HG02943 (cell line): ENCODE data around the gene TAF5L.
A peak's percentile ranks its signal among the peaks of the same experiment; 100 is the strongest.

Source experiments
- ATAC-seq: cut with Tn5 transposase; IDR thresholded peaks from one replicate; pipeline ENCODE4 v1.9.1; 2021; ENCODE audit warnings: mild to moderate bottlenecking, low read depth, moderate library complexity; ENCODE audit not compliant: unreplicated experiment

The TAF5L gene

GRCh38 chr1:229625915-229626831, at the start of gene TAF5L, which contains the start of gene URB2:
TAF5L (minus strand) TSS chr1:229626122; CDS start chr1:229614482, 11,640 bp downstream.
URB2 (plus strand) TSS chr1:229626247; CDS start chr1:229627634, 1,387 bp downstream.
- peak; percentile 79 for ATAC-seq

GRCh38 chr1:229675396-229675795, 49.5 kb upstream of the TAF5L start:
- ATAC-seq = no peak

- ATAC-seq = no peak
These were observed 48.1 kb upstream of the TAF5L start for GRCh38 chr1:229674042-229674441.

GRCh38 chr1:229672246-229672645, 46.3 kb upstream of the TAF5L start:
- ATAC-seq = no peak

- ATAC-seq = no peak
These were observed 45.4 kb upstream of the TAF5L start for GRCh38 chr1:229671310-229671709.

- ATAC-seq = no peak
These were observed 43.4 kb upstream of the TAF5L start for GRCh38 chr1:229669333-229669732.

GRCh38 chr1:229666585-229666984, 40.7 kb upstream of the TAF5L start:
- no peak for ATAC-seq

- no peak for ATAC-seq
These were observed 40.1 kb upstream of the TAF5L start for GRCh38 chr1:229665912-229666558.

GRCh38 chr1:229664133-229664689, 38.3 kb upstream of the TAF5L start:
- ATAC-seq = no peak

- no peak for ATAC-seq
These were observed 36.0 kb upstream of the TAF5L start for GRCh38 chr1:229661897-229662296.

GRCh38 chr1:229661022-229661877, 35.3 kb upstream of the TAF5L start:
- ATAC-seq = no peak

GRCh38 chr1:229657993-229658755, 32.3 kb upstream of the TAF5L start:
- no peak for ATAC-seq

GRCh38 chr1:229655781-229656180, 29.9 kb upstream of the TAF5L start:
- ATAC-seq = no peak

- ATAC-seq = no peak
These were observed 27.5 kb upstream of the TAF5L start for GRCh38 chr1:229653420-229653819.

GRCh38 chr1:229651546-229651945, 25.6 kb upstream of the TAF5L start:
- ATAC-seq = no peak

GRCh38 chr1:229650045-229650444, 24.1 kb upstream of the TAF5L start:
- no peak for ATAC-seq

- no peak for ATAC-seq
These were observed 22.5 kb upstream of the TAF5L start for GRCh38 chr1:229648406-229648805.

- no peak for ATAC-seq
These were observed 19.5 kb upstream of the TAF5L start for GRCh38 chr1:229645324-229645993.
